HG03354 (cell line): ENCODE results near the gene DNAJC7.

Source experiments
- ATAC-seq: cut with Tn5 transposase; IDR thresholded peaks from one replicate; pipeline ENCODE4 v1.9.1; 2021; ENCODE audit warnings: mild to moderate bottlenecking; ENCODE audit not compliant: unreplicated experiment, poor library complexity, severe bottlenecking

DNAJC7 gene

DNA sequence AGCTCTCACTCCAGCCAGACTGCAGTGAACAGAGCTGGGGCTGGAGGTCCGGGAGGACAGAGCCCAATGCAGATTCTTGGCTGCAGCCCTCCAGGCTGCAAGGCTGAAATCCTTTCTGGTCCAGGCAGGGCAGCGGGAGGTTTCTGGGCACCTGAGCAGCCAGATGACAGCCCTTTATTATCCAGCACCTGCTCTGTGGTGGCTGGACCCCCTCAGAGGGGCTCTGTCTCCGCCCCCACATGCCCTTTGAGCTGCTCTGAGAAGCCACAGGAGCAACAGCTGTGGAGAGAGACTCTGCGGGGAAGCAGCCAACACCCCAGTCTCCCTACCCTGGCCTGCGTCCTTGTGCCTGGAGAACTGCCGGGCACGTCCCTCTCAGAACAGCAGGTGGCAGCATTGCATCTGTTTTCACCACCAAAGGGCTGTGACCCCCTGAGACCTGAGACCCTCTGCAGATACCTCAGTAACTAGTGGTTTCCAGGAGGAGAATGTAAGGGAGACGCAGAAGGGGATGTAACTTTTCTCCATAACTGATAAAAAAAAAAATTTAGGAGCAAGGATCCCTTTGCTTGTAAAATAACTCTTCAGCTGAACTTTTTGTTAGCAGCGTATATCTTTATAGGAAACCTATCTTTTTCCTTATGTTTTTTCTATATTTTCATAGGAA, 54.3 kb downstream of the DNAJC7 start:
- ATAC-seq: no peak

DNA sequence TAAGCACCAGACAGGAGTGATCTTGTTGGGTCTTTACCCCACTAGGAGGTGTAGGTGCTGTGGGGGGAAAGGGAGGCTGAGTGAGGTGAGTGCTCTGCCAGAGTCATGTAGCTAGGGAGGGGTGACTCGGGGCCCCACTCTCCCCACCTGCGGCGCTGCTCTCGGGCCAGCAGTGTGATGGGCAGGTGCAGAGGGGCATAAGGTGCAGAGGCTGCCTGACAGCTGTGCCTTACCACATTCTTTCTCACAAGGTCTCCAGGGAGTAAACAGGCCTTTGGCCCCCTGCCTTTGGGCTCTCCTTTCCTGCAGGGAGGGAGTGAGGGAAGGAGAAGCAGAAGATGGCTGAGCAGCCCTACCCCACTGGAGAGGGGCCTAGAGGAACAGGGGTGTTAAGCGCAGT, 55.1 kb downstream of the DNAJC7 start:
- no peak for ATAC-seq

DNA sequence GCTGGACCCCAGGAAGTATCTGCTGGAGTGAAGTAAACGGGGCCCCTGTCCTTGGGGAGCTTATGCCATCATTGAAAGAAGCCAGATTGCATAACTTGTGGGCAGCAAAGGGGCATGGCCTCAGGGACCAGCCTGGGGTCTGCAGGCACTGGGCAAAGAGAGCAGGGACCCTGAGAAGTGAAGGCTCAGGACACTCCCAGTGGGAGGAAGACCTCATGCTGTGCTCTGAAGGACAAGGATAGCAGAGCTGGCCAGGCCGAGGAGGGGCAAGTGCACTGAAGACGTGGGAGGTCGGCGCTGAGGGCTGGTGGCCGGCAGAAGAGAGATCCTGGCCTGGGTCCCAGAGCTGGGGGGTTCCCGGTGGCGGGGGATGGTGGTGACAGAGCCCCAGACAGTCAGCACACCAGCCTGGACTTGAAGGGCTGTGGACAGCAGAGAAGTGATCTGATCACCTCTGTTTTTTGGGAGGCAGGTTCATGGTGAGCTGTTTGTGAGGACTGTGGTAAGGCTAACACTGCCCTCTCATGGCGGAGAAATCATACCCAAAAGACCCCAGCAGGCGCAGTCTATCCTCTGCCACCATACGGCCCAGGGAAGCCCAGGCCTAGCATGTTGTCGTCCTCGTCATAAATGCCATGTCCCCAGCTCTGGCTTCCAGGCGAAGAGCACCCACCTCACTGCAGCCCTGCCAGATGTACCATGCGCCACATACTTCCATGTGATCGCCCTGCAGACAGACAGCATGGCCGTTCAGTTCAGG, 57.7 kb downstream of the DNAJC7 start:
- no peak for ATAC-seq

DNA sequence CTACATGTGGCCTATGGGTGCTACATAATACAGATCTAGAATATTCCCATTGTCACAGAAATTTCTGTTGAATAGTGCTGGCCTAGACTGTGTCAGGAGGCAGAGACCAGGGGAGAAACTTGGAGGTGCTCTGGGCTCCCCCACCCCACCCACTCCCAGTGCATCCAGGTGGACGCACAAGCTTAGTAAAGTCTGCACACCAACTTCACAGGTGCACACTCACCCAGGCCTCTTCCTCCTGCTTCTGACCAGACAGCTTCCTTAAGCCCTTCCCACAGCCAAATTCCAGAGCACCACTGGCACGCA, 58.3 kb downstream of the DNAJC7 start:
- no peak for ATAC-seq

DNA sequence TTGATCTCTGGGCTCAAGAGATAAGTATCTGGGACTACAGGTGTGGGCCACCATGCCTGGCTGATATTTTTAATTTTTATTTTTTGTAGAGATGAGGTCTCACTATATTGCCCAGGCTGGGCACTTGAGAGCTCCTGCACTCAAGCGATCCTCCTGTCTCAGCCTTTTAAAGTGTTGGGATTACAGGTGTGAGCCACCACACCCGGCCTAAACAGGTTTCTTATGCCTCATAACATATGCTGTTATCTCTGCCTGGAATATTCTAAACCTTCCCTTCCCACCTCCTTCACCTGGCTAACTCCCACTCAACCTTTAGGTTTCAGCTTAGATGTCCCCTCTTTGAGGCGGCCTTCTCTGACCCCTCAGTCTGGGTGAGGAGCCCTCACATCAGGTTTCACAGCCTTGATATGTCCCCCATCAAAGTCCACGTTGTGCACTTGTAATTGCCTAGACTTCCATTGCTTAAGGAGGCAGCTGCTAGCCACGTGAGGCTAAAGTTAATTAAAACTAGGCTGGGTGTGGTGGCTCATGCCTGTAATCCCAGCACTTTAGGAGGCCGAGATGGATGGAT, 59.3 kb downstream of the DNAJC7 start:
- no peak for ATAC-seq

DNA sequence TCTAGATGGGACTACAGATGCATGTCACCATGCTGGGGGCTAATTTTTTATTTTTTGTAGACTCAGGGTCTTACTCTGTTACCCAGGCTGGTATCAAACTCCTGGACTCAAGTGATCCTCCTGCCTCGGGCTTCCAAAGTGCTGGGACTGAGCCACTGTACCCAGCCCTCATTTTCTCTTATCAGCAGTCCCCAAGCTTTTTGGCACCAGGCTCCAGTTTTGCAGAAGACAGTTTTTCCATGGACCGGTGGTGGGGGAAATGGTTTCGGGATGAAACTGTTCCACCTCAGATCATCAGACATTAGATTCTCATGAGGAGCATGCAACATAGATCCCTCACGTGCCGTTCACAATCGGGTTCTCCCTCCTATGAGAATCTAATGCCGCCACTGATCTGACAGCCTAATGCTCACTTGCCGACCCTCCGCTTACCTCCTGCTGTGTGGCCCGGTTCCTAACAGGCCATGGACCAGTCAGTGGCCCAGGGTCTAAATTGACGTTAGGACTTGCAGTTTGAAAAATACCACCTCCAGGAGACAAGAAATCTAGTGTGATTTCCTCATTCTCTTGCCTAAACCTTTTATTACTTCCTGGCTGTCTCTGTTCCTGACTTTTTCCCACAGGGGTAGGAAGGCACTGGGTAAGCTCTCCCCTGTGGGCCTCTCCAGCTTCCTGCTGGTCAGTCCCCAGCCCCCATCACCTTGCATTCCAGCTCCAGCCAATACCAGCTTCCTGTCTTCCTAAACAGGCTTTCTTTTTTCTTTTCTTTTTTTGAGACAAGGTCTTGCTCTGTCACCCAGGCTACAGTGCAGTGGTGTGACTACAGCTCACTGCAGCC, 60.0 kb downstream of the DNAJC7 start:
- ATAC-seq: no peak

DNA sequence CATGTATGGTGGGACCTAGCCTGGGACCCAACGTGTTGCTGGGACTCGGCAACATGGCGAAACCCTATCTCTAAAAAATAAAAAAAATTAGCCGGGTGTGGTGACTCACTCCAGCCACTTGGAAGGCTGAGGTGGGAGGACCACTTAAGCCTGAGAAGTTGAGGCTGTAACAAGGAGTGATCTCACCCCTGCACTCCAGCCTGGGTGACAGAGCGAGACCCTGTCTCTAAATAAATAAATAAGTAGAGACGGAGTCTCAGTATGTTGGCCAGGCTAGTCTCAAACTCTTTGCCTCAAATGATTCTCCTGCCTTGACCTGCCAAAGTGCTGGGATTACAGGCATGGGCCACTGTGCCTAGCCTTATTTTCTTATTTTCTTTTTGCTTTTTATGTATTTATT, 60.7 kb downstream of the DNAJC7 start:
- ATAC-seq: no peak

DNA sequence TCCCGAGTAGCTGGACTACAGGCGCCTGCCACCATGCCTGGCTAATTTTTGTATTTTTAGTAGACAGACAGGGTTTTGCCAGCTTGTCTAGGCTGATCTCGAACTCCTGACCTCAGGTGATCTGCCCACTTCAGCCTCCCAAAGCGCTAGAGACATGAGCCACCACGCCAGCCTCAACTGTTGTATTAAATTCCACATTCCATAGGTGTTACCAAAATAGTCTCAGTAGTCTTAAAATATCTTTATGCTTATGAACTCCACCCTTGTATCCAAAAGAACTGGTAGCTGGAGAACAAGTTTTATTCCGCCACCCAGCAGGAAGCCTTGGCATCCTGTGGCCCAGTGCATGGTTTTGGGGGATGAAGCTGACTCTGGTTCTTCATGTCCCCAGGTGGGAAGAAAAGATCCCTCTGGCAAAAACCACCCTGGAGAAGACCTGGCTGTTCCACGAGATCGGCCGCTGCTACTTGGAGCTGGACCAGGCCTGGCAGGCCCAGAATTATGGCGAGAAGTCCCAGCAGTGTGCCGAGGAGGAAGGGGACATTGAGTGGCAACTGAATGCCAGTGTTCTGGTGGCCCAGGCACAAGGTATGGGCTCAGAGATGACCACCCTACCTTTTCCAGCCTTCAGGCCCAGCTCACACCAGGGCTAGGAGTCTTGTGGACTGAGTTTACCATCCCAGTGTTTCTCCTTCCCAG, 68.3 kb downstream of the DNAJC7 start:
- no peak for ATAC-seq

DNA sequence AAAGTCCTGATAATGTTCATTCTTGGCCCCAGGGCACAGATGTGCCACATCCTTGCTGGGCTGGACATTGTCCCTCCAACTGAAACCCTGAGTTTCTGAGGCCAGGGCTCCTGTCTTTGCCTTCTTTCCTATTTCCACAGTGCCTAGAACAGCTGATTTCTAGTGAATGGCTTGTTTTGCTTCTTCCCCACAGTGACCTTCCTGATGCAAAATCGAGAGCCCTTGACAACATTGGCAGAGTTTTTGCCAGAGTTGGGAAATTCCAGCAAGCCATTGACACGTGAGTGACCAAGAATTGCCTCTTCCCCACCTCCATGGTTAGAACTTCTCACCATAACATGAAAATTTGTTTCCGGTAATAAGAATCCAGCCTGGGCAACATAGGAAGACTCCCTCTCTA, 72.3 kb downstream of the DNAJC7 start:
- no peak for ATAC-seq

DNA sequence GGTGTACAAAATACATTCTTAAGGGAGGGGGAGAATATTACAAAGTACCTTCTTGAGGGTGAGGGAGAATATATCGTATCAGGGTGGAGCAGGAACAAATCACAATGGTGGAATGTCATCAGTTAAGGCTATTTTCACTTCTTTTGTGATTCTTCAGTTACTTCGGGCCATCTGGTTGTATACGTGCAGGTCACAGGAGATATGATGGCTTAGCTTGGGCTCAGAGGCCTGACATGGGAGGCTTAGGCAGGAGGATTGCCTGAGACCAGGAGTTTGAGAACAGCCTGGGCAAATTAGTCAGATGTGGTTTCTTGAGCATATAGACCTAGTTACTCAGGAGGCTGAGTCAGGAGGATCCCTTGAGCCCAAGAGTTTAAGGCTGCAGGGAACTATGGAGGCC, 73.7 kb downstream of the DNAJC7 start:
- no peak for ATAC-seq

DNA sequence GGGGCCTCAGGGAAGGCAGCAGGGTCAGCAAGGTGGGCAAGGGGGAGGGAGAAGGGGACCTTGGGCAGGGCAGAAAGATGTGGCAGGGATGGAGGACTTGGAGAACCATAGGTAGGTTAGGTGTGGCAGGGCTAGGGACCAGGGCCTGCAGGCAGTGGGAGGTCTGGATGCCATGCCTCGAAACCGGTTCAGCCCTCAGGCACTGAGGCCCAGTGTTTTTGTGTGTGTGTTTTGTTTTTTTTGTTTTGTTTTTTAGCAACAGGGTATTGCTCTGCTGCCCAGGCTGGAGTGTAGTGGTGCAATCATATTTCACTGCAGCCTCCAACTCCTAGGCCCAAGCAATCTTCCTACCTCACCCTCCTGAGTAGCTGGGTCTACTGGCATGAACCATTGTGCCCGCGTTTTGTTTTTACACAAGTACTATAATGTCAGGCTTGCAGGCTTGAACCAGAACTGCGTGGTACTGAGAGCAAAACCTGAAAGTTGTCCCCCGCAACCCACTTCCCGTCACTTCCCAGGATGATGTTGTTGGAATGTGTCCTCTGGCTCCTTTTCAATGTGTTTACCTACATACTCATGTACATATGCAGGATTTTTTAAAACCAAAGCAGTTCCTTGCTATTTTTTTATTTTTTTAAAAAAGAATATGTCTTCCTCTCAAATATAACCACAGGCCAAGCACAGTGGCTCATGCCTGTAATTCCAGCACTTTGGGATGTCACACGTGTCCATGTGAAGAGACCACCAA, 74.4 kb downstream of the DNAJC7 start:
- ATAC-seq: no peak

DNA sequence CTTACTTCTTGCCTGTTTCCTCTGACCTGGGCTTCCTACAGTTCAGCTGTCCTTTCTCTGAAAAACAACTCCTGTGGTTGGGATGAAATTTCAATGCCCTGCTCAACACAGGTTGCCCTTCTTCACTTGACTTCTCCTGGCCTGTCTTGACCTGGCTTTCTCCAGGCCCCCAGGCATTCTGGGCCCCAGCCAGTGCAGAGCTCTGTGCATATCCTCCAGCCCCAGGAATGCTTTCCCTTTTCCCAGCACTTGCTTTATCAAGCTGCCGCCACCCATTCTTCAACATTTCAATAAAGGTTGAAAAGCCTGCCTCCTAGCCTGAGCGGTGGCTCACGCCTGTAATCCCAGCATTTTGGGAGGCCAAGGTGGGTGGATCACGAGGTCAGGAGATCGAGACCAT, 76.1 kb downstream of the DNAJC7 start:
- no peak for ATAC-seq

DNA sequence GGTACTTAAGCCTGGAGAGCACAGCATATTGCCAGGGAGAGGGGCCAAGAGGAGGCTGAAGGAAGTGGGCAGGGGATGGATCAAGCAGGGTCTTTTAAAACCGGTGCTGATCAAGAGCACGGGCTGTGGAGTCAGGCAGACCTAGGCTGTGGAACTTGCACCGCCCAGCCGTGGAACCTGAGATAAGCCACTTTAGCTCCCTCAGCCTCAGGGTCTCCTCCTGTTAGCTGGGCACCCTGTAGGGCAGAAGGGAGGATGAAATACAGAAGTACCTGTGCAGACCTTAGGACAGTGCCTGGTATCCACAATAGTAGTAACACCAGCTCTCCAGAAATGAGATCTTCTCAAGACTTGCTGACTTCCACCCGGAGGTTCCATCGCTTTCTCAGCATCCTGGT, 77.5 kb downstream of the DNAJC7 start:
- ATAC-seq: no peak

DNA sequence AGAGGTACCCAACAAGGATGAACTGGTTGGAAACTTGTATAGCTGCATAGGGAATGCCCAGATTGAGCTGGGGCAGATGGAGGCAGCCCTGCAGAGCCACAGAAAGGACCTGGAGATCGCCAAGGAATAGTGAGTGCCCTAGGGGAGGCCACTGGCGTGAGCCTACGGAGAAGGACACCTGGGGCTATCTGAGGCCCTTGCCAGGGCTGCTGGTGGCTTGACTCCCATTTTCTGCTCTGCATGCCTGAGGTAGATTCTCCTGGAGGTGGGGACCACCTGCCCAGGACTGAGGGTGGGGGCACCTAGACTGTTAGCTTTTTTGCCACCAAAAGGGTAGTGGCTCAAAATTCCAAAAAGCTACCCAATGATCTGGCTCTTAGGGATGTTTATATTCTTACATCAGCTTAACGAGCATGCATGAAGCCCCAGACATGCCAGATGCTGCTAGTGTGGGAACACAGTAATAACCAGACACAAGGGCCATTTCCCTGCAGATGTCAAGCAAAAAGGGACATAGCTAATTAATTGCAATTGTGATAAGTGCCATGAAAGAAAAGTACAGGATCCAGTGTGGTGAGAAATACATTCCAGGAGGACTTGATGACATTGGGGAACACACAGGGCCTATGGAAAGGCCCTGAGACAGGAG, 78.1 kb downstream of the DNAJC7 start:
- no peak for ATAC-seq

DNA sequence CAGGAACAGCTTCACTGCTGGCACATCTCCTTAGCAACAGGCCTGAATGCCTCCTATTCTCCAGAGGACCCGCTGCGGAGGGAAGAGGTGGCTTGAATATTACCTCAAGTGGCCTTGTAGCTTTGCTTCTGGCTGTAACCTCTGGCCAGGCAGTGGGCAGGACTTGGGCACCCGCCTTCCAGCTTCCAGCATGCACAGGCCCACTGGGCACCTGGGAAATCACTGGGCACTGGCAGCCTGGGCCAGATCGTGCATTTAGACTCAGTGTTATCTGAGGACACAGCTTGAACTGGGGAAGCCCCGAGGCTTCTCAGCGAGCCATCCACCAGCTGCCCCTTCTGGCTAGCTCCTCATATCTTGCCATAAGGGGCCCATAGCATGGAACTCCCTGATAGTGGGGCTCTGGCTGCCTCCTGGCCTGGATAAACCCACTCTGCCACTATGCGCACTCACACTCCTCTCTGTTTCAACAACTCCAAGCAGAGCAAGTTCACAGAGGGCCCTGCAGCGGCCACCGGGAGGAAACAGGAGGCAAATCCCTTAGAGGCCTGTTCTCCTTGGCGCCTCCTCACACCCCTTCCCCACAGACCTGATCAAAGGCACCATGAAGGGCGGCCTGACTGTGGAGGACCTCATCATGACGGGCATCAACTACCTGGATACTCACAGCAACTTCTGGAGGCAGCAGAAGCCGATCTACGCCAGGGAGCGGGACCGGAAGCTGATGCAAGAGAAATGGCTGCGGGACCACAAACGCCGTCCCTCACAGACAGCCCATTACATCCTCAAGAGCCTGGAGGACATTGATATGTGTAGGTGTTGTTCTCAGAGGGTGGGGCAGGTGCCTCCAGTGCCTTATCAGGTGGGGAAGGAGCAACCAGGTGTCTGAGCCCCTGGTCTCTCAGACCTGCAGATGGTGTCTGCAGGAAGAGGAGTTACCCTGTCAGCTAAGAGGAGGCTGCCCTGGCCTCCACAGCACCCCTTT, 79.0 kb downstream of the DNAJC7 start:
- ATAC-seq: no peak

DNA sequence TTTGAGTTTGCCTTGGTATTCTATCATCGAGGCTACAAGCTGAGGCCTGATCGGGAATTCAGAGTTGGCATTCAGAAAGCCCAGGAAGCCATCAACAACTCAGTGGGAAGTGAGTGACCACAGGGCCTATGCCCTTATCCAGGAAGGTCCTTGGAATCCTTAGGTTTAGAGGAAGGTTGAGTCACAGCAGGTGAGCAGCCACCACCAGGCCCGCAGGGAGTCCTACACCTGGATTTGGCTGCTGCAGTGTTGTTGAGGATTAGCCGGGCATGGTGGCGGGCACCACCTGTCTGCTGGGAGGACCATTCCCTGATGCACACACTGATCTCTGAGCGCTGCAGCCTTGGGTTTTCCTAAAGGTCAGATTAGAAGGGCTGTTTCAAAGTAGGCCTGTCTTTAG, 81.6 kb downstream of the DNAJC7 start:
- ATAC-seq: no peak

DNA sequence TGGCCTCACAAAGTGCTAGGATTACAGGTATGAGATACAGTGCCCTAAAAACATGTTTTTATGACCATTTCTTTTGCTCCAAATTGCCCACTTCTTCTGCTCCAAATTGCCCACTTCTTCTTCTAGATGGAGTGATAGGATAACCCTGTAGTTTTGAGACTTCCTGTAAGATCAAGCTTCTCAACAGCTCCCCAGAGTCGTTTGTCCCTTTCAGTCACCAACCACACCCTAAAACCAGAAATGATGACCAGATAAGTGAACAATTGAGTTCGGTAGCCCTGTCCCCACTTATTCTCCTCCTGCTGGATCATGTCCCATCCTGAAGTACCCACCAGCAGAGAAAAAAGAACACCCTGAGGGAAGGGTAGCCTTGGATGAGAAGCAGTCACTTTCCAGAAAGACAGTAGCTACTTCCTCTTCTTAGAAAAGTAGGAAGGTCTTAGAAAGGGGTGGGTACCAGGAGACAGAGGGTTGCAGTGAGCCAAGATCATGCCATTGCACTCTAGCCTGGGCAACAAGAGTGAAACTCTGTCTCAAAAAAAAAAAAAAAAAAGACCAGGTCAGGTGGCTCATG, 84.3 kb downstream of the DNAJC7 start:
- no peak for ATAC-seq
